K562 (cell line): ENCODE results near the gene RC3H2.
"Not testable (repeated sequence)": the region's sequence is repeated elsewhere in the genome, so short reads cannot be mapped to it uniquely, and the experiment has no call there.

Source experiments
- BACH1 ChIP-seq: fragments of 200-800 bp; sonication (Bioruptor generic); IDR thresholded peaks from 2 replicates; pipeline ENCODE4 v1.6.1; 2016; ENCODE audit warnings: missing genetic modification characterization, missing compliant biosample characterization
- BHLHE40 ChIP-seq: IDR thresholded peaks from 2 replicates; pipeline ENCODE4 v1.6.1; 2011; ENCODE audit warnings: low read length, improper control_type of control experiment
- NFXL1 ChIP-seq: fragments of 450-650 bp; formaldehyde crosslinking; IDR thresholded peaks from 2 replicates; pipeline ENCODE4 v1.4.0; 2021; ENCODE audit warnings: mild to moderate bottlenecking
- XRCC4 ChIP-seq: IDR thresholded peaks from one replicate; pipeline ENCODE4 v1.6.1; 2011; ENCODE audit not compliant: insufficient read depth, insufficient read length; ENCODE audit errors: extremely low read depth
- ZNF184 ChIP-seq: sonication (generic); formaldehyde crosslinking; IDR thresholded peaks from 2 replicates; pipeline ENCODE4 v1.5.0; 2020; ENCODE audit warnings: missing genetic modification reagents
- ZNF274 ChIP-seq: IDR thresholded peaks from 2 replicates; pipeline ENCODE4 v1.6.1; 2011; ENCODE audit warnings: low read depth, mild to moderate bottlenecking, low read length, moderate library complexity, borderline replicate concordance
- ZZZ3 ChIP-seq: fragments of 450-650 bp; IDR thresholded peaks from 2 replicates; pipeline ENCODE4 v1.6.1; 2016; ENCODE audit warnings: antibody characterized with exemption, mild to moderate bottlenecking, moderate library complexity
- TF ChIP-seq, protein P1 (sequence below), 3 experiments: IDR thresholded peaks in 2 of 3; conservative IDR thresholded peaks in 1 of 3; 2 replicates each; pipeline ENCODE4 v1.5.1; 2011 to 2012; ENCODE audit warnings: low read length in 3 of 3, mild to moderate bottlenecking in 3 of 3, control low read depth in 2 of 3, improper control_type of control experiment in 1 of 3, inconsistent platforms in 1 of 3, low read depth in 1 of 3, mixed read lengths in 1 of 3, moderate library complexity in 1 of 3; ENCODE audit not compliant: insufficient read depth in 2 of 3

GRCh38 chr9:122906122-122906521 lies 963 bp upstream of the RC3H2 start:
- TF ChIP-seq, protein P1, sequence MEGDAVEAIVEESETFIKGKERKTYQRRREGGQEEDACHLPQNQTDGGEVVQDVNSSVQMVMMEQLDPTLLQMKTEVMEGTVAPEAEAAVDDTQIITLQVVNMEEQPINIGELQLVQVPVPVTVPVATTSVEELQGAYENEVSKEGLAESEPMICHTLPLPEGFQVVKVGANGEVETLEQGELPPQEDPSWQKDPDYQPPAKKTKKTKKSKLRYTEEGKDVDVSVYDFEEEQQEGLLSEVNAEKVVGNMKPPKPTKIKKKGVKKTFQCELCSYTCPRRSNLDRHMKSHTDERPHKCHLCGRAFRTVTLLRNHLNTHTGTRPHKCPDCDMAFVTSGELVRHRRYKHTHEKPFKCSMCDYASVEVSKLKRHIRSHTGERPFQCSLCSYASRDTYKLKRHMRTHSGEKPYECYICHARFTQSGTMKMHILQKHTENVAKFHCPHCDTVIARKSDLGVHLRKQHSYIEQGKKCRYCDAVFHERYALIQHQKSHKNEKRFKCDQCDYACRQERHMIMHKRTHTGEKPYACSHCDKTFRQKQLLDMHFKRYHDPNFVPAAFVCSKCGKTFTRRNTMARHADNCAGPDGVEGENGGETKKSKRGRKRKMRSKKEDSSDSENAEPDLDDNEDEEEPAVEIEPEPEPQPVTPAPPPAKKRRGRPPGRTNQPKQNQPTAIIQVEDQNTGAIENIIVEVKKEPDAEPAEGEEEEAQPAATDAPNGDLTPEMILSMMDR (IDR thresholded peaks at IDR 0.05 in 2 of 3, conservative IDR thresholded peaks at IDR 0.05 in 1 of 3; ENCODE audit: insufficient read depth in 2 of 3, low read depth in 1 of 3, low read length in 3 of 3) = not testable (repeated sequence)
- not testable (repeated sequence) for TF ChIP-seq NFXL1 (CRISPR knock-in tag); BHLHE40; ZZZ3; BACH1 (tag); ZNF274; XRCC4; ZNF184 (CRISPR knock-in tag)
